HepG2 (cell line): ENCODE data around the gene CADM4. TPM values are rescaled to one million over a fixed set of nuclear protein-coding genes. Genes with fewer than 3 reads are reported as not detected.

Experiments used
- GATA4 ChIP-seq: sonication (generic); IDR thresholded peaks from 2 replicates; pipeline ENCODE4 v1.6.1; 2016; ENCODE audit warnings: antibody characterized with exemption, low read depth, borderline replicate concordance
- KLF15 ChIP-seq: sonication (generic); formaldehyde crosslinking; IDR thresholded peaks from 2 replicates; pipeline ENCODE4 v1.8.1; 2023; ENCODE audit warnings: borderline replicate concordance, mild to moderate bottlenecking, inconsistent platforms, missing genetic modification reagents, mixed read lengths
- ZBTB4 ChIP-seq: sonication (generic); formaldehyde crosslinking; IDR thresholded peaks from 2 replicates; pipeline ENCODE4 v1.4.0; 2020; ENCODE audit warnings: missing genetic modification reagents, mild to moderate bottlenecking, borderline replicate concordance
- ZNF232 ChIP-seq: sonication (generic); formaldehyde crosslinking; IDR thresholded peaks from 2 replicates; pipeline ENCODE4 v1.4.0; 2020; ENCODE audit warnings: missing genetic modification reagents, borderline replicate concordance
- ZNF33B ChIP-seq: sonication (generic); formaldehyde crosslinking; IDR thresholded peaks from 2 replicates; pipeline ENCODE4 v1.5.1; 2020; ENCODE audit warnings: mild to moderate bottlenecking, missing genetic modification reagents
- ZNF550 ChIP-seq: sonication (generic); formaldehyde crosslinking; IDR thresholded peaks from 2 replicates; pipeline ENCODE4 v1.4.0; 2020; ENCODE audit warnings: mild to moderate bottlenecking, missing genetic modification reagents, borderline replicate concordance
- ZNF704 ChIP-seq: sonication (generic); formaldehyde crosslinking; IDR thresholded peaks from 2 replicates; pipeline ENCODE4 v1.8.1; 2023; ENCODE audit warnings: mild to moderate bottlenecking, inconsistent platforms, moderate library complexity, missing genetic modification reagents, borderline replicate concordance
- polyA plus RNA-seq, 8 experiments: library from polyadenylated mRNA; depleted of rRNA in 3 of 8; stranded (reverse) in 7 of 8; unstranded in 1 of 8; fragments of >200 nt; fragmentation: Illumina TruSeq in 4 of 8; extraction: Trizol in 4 of 8; gene quantifications; 2 replicates each; pipeline versions ENCODE4 v1.2.1 to v1.2.3, GENCODE V29; 2011 to 2016; ENCODE audit warnings: low read depth in 4 of 8, missing spikeins in 1 of 8, mixed read lengths in 1 of 8; ENCODE audit not compliant: insufficient read depth in 1 of 8
- total RNA-seq, 5 experiments: library from RNA; depleted of rRNA; stranded (reverse); fragments of >200 nt; fragmentation: Illumina TruSeq; extraction: Trizol; gene quantifications; 2 replicates each; pipeline ENCODE4 v1.2.3, GENCODE V29; 2016; ENCODE audit warnings: low read depth in 1 of 5
- TF ChIP-seq, protein P1 (sequence below): sonication (generic); formaldehyde crosslinking; IDR thresholded peaks from 2 replicates; pipeline ENCODE4 v1.4.0; 2020; ENCODE audit warnings: mild to moderate bottlenecking, missing genetic modification reagents

CADM4 gene
- total and polyA plus RNA-seq, 2 of the 13 experiments (the other 11 are each of a cell fraction or from before 2014, with no cell fraction given), result 8.5 to 16.0 TPM

GRCh38 chr19:43618921-43619261 is 20.8 kb downstream of the CADM4 start (continued):
- TF ChIP-seq, protein P1, sequence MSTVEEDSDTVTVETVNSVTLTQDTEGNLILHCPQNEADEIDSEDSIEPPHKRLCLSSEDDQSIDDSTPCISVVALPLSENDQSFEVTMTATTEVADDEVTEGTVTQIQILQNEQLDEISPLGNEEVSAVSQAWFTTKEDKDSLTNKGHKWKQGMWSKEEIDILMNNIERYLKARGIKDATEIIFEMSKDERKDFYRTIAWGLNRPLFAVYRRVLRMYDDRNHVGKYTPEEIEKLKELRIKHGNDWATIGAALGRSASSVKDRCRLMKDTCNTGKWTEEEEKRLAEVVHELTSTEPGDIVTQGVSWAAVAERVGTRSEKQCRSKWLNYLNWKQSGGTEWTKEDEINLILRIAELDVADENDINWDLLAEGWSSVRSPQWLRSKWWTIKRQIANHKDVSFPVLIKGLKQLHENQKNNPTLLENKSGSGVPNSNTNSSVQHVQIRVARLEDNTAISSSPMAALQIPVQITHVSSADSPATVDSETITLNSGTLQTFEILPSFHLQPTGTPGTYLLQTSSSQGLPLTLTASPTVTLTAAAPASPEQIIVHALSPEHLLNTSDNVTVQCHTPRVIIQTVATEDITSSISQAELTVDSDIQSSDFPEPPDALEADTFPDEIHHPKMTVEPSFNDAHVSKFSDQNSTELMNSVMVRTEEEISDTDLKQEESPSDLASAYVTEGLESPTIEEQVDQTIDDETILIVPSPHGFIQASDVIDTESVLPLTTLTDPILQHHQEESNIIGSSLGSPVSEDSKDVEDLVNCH, result peak; percentile 76; the same call in 1 of the 2 replicates
- TF ChIP-seq ZNF33B (CRISPR knock-in tag) (0 out of 2 replicates have a peak, but pooled peaks have one; percentile 1), GATA4 (no peak), ZNF550 (CRISPR knock-in tag) (no peak), ZBTB4 (no peak), ZNF704 (CRISPR knock-in tag) (no peak), KLF15 (CRISPR knock-in tag) (no peak), ZNF232 (CRISPR knock-in tag) (0 out of 2 replicates have a peak, but pooled peaks have one; percentile 80)
